Embryonic facial prominence (tissue), 1 donor: ENCODE measurements around the gene INTS11.
"Not testable (repeated sequence)": the region's sequence is repeated elsewhere in the genome, so short reads cannot be mapped to it uniquely, and the experiment has no call there.

Experiments used
- DNase-seq: peaks from one replicate; pipeline ENCODE4 v3.0.0-alpha.2; 2016; ENCODE audit errors: extremely low spot score

INTS11 gene

DNA sequence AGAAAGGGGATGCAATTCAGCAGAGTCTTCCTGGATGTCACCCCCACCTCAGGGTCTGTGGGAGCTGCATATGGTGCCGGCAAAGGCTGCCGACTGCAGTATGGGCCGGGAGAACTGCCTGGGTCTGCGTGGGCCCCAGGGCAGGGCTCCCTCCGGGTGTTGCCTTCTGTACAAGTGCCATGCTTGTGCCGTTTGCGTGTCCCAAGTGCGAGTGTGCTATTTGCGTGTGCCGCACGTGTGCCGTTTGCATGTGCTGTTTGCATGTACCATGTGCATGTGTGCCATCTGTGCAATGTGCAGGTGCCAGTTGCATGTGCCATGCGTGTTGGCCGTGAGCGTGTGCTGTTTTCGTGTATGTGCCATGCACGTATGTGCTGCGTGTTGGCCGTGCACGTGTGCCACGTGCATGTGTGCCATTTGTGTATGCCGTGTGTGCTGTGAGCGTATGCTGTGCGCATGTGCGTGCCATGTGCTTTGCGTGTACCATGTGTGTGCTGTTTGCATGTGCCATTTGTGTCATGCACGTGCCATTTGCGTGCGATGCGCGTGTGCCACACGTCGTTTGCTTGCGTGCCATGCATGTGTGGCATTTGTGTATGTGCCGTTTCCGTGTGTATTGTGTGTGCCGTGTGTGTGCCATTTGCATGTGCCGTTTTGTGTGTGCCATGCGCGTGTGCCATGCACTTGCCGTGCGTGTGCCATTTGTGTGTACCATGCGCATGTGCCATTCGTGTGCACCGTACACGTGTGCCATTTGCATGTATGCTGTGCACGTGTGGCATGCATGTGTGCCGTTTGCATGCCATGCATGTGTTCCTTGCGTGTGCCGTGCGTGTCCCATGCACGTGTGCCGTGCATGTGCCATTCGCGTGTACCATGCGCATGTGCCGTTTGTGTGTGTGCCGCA lies 5.1 kb upstream of the INTS11 start:
- no peak for DNase-seq

DNA sequence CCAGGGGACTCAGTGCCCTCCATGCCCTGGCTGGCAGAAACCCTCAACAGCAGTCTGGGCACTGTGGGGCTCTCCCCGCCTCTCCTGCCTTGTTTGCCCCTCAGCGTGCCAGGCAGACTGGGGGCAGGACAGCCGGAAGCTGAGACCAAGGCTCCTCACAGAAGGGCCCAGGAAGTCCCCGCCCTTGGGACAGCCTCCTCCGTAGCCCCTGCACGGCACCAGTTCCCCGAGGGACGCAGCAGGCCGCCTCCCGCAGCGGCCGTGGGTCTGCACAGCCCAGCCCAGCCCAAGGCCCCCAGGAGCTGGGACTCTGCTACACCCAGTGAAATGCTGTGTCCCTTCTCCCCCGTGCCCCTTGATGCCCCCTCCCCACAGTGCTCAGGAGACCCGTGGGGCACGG lies 3.8 kb upstream of the INTS11 start:
- DNase-seq: no peak

DNA sequence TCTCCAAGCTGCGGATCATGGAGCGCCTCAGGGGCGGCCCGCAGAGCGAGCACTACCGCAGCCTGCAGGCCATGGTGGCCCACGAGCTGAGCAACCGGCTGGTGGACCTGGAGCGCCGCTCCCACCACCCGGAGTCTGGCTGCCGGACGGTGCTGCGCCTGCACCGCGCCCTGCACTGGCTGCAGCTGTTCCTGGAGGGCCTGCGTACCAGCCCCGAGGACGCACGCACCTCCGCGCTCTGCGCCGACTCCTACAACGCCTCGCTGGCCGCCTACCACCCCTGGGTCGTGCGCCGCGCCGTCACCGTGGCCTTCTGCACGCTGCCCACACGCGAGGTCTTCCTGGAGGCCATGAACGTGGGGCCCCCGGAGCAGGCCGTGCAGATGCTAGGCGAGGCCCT lies 2.8 kb upstream of the INTS11 start:
- no peak for DNase-seq

DNA sequence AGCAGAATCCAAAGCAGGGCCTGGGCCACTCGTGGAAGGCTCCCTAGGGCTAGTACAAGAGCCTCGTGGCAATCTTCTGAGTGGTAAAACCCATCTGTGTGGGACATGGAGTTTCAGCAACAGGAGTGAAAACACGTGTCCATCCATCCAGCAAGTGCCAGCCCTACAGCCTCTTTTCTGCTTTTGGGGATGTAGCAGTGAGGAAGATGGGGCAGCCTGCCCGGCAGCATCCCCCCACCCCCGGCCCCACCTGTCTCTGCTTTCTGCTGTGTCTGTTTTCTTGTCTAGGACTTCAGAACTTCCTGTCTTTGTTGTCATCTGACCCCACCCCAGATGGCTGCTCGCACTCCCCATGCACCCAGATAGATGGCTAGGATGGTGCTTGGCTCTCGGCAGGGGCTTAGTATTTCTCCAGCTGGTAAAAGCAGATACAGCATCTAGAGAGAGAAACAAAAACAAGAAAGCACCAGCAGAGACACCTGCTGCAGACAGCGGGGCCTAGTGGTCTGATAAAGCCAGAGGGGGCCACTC lies 1.7 kb upstream of the INTS11 start:
- DNase-seq: no peak

DNA sequence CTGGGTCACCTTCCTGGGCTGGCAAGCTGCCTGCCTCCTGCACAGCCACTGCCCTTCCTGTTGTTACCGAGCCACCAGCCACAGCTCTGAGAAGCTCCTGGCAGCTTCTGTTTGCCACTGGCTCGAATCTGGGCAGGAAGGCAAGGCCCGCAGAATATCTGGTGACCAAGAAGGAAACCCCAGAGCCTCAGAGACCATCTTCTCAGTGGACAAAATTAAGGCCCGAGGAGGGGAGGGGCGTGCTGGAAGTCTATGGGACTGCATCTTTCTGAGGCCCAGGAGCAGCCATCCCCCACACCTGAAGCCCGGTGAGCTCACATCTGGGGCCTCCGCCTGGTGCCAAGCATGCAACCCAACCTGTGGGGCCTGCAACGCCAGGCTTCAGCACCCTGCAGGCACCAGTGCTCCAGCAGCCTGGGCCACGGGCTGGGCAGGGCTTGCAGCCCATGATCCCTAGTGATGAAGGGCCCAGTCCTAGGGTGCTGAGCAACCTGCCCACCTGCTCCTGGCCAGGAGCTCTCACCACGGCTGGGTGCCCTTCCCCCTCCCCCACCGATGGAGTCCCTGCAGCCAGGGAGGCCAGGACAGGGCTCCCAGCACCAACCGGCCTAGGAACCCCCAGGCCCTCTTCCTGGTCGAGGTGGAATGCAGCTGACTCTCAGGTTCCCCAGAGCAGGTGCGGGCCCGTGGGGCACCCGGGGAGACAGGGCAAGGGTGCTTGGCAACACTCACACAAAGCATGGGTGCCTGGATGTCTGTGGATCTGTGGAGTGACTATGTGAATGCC lies 1.0 kb upstream of the INTS11 start:
- DNase-seq: no peak

DNA sequence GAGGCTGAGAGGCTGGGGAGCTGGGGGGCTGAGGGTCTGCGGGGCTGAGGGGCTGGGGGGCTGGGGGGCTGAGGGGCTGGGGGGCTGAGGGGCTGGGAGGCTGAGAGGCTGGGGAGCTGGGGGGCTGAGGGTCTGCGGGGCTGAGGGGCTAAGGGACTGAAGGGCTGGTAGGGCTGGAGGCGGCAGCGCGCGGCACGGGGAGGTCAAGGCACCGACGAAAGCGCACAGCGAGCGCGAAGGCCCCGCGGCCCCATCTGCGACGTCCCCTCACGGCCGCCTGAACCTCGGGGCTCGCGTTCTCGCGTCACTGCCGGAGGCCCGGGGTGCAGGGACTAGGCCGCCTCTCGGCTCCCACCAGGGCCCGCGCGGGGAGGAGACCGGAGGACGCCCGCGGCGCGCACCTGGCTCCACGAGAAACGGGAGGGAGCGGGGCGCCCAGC lies 356 bp downstream of the INTS11 start:
- no peak for DNase-seq

DNA sequence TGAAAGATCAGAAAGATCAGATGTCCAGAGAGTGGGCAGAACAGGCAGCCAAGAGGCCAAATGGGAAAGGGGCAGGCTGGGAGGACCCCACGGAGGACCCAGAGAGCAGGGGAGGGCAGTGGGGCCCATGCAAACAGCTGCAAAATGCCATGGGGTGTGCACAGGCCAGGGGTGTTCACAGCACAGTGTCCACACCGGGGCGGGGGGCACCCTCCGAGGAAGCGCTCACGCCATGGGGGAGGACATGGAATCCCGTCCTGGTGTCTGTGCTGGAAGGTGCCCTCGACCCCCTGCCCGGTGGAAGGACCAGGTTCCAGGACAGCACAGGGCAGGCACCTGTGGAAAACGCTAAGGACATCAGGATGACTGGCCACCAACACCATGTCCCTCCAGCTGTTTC lies 1.5 kb downstream of the INTS11 start:
- no peak for DNase-seq

DNA sequence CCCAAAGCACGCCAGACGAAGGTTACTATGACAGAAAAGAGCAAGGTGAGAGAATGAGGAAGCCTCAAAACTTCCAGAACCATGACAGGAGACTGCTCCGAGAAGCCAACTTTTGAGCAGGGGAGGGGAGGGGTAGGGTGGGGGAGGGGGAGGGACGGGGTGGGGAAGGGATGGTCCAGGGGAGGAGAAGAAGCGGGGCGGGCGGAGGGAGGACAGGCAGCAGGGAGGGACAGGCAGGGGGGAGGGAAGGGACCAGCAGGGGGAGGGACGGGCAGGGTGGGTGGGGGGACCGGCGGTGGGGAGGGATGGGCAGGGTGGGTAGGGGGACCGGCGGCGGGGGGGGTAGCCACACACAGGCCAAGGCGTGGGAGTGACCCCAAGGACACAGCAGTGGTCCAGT lies 2.0 kb downstream of the INTS11 start:
- no peak for DNase-seq

DNA sequence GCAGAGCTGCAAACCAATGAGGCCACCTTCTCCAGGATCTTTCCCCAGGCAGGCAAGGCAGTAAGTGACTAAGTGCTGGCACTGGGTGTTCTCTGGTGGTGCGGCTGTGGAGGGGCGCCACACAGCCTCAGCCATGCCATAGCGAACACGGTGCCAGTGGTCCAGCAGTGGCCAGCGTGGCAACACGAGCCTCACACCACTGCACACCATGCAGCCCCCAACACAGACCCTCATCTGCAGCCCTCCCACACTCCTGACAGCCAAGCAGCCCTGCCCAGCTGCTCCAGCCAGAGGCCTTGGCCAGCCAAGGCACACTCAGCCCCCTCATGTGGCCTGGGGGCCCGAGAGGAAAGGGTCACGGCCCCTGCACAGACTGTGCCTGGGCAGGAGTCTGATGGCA lies 3.0 kb downstream of the INTS11 start:
- no peak for DNase-seq

DNA sequence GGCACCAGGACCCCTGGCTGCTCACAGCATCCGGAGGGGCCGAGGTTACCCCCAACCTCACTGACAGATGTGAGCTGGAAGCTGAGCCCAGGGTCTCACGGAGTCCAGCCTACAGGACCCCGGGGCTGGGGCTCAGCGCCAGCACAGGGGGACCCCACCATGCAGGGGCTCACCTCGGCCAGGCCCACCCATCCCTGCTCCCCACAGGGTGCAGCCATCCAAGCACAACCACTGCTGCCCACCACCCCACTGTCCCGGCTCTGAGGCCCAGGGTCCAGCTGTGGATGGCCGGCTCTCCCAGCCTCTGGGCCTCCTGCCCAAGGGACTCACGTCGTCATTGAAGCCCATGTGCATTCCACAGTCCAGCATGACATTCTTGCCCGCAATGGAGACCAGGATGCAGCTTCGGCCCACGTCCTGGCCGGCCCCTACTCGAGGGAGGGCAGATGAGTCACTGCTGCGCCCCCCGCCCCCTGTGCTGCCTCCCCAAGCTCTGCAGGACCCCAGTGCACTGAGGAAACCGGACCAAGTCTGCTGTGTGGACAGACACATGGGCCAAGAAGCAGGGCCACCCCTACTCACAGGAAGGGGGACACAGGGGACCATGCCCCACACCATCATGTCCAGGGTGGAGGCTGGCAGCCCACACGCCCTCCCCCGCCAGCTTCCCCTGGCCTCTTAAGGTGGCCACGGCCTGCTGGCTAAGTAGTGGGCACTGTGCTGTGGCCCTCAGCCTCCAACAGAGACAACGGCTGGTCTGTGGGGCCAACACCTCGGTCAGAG lies 3.6 kb downstream of the INTS11 start:
- no peak for DNase-seq

DNA sequence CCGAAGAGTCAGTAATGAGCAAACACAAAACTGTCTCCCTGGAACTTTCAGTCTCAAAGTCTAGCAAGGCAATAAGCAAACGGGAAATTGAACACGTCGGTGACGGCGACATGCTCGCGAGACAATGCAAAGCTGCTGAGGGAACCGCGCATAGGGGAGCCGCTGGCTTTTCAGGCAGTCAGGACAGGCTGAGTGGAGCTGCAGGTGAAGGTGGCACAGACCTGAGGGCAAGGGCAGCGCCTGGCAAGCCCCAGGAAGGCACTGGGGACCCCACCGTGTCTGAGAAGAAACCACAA lies 4.9 kb downstream of the INTS11 start:
- DNase-seq: no peak

DNA sequence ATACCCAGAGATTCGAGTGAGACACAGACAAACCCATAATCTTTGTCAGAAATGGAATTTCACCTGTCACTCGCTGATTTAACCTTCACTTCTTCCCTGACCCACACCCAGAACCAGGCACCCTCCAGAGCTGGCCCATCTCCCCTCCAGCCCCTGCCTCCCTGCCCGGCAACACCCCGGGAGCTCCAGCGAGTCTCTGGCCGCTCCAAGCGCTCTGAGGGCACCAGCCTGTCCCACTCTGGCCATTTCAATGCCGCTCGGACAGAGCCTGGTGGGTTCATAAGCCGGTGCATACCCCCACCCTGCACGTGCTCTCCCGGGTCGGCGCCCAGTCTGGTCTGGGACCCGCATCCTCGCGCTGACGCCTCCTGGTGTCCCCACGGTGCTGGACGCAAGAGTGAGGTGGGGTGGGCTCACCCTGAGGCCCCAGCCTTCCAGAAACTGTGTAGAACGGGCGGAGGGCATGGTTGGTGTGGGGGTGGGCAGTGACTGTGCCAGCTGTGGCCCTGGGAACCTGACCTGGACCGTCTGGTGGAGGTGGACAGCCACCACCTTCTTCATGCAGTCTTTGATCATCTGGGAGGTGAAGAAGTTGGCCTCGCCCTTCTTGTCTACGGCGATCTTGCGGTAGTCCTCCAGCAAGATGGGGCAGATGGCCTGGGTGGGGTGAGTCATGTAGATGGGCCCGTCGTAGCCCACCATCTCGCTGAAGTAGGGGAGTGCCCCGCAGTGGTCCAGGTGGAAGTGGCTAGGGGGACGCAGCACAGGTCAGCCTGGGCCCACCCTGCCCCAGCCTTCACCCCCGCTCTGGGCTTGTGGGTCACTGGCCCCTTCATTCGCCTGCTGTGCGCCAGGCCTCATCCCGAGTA lies 5.4 kb downstream of the INTS11 start:
- DNase-seq: no peak

DNA sequence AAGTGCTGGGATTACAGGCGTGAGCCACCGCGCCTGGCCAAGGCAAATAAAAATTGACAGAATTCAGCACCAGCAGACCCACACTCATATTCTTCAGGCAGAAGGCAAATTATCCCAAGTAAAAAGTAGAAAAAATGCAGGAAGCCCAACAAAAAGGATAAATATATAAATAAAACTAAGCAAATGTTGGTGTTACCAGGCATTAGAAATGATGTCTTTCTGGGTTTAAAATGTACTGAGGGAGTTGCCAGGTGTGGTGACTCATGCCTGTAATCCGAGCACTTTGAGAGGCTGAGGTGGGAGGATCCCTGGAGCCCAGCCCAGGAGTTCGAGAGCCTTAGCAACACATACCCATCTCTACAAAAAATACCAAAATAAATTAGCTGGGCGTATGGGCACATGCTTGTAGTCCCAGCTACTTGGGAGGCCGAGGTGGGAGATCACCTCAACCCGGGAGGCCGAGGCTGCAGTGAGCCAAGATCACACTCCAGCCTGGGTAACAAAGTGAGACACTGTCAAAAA lies 6.3 kb downstream of the INTS11 start:
- DNase-seq: no peak

DNA sequence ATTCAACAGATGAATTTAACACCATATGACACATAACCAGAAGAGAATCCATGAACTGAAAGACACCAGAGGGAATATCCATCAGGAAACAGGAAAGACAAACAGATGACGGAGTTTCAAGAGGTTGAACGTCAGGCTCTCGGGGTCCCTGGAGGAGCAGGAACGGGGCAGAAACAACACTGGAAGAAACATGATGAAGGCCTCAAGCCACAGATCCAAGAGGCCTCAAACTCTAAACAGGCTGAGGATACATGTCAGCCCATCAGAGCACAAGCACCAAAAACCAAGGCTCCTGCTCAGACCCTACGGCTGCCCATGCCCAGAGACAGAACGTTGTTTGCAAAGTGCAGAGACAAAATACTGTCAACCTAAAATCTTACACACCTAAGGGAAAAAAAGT lies 7.0 kb downstream of the INTS11 start:
- DNase-seq: no peak

DNA sequence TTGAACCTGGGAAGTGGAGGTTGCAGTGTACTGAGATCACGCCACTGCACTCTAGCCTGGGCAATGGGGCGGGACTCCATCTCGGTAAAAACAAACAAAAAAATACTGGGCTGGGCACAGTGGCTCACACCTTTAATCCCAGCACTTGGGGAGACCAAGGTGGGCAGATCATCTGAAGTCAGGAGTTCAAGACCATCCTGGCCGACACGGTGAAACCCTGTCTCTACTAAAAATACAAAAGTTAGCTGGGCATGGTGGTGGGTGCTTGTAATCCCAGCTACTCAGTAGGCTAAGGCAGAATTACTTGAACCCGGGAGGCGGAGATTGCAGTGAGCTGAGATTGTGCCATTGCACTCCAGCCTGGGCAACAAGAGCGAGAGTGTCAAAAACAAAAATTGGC lies 8.3 kb downstream of the INTS11 start:
- not testable (repeated sequence) for DNase-seq

DNA sequence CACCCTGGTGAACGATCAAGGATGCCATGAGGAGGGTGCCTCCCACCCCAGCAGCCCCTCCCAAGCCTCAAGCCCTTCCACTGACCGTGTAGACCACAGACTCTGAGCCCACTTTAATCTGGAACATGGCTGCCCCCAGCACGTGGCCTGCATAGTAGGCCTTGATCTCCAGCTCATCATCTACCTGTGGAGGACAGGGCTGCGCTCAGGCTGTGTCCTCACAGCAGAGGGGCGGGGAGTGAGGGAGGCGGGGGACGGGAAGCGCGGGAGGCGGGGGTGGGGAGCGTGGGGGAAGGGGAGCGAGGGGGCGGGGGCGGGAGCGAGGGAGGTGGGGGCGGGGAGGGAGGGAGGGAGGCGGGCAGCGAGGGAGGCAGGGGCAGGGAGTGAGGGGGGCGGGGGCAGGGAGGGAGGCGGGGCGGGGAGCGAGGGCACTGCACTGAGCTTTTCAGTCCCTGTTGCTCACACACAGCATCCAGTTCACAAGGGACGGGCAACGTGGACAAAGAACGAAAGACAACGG lies 9.0 kb downstream of the INTS11 start:
- no peak for DNase-seq

DNA sequence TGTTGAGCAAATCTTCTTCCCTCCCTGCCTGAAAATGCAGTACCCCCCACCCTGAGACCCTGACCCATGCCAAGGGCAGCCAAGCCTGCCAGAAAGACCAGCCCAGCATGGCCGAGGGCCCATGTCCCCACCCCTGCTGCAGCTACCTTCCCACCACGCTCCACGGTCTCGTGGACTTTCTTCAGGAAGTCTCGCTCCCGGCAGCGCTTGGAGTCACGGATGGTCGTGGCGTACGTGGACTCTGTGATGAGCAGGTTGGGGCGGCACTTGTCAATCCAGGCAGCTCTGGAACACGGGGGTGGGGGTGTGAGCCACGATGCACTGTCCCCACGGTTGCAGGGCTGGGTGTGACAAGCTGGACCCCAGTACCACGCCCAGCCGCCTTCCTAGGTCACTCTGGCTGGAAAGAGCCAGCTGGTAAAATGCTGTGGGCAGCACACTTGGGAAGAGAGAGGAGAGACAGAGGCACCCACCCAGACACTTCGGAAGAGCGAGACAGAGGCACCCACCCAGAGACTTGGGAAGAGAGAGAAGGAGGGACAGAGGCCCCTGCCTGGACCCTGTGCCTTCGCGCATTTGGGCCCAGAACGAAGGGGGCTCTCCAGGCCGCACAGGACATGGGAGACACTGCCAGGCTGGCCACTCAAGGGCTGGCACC lies 9.7 kb downstream of the INTS11 start:
- DNase-seq: no peak

DNA sequence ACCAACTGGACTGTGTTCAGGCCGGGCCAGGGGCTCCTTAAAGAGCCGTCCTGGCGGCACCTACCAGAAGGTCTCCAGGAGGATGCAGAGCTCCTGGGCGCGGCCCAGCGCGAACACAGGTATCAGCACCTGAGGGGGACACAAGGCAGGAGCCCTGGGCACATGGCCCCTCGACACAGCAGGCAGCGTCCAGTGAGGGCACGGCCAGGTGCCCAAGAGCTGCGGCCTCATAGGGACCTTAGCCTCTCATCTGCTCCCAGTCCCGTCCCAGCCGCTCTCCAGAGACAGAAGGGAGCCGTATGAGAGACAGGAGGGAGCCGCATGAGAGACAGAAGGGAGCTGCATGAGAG lies 10.2 kb downstream of the INTS11 start:
- DNase-seq: no peak

DNA sequence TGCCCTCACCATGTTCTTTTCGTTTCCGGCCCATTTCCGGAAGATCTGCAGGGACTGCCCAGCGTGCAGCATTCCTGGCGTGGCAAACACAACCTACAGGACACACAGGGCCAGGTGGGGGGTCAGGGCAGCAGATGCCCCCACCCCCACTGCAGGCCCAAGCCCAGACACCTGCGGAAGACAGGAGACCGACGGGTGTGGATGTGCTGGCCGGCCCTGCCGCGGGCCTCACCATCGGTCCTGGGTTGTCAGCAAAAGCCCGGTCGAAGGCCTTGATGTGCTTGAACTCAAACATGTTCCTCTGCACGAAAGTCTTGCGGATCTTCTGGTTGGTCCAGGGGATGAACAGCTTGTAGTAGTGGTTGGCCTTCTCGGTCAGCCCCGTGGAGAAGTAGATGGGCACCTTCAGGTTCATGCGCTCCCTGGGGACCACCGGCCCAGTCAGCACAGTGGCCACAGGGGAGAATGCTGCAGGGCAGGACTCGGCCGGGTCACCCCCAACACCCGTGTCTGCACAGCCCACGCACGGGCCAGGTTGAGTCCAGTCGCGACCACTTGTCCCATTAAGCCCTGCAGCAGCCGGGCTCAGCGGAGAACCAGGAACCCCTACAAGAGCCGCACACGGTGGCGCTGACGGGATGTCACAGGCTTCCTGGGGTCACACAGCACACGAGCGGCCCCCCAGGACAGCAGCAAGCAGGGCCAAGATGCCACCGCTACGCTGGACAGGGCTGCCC lies 10.8 kb downstream of the INTS11 start:
- DNase-seq: no peak
